PC-9 (cell line): ENCODE results near the gene RRP7A. TPM values are rescaled to one million over a fixed set of nuclear protein-coding genes. Genes with fewer than 3 reads are reported as not detected.
"Not testable (repeated sequence)": the region's sequence is repeated elsewhere in the genome, so short reads cannot be mapped to it uniquely, and the experiment has no call there.

Source experiments
- BruUV-seq: library from RNA; stranded (reverse); fragments of 400-500 nt; replicated peaks from 2 replicates; lab custom pipeline; 2021; lab: Mats Ljungman, UMichigan
- CTCF ChIA-PET: fragments of 300-600 bp; sonication (Branson Sonifier 250); formaldehyde crosslinking; loops from one replicate; lab custom pipeline; 2022; ENCODE audit warnings: antibody characterized with exemption; lab: Charles Lee
- POLR2A ChIA-PET: fragments of 300-600 bp; sonication (Branson Sonifier 250); formaldehyde crosslinking; loops from one replicate; lab custom pipeline; 2022; ENCODE audit warnings: antibody characterized with exemption; ENCODE audit not compliant: unreplicated experiment; lab: Charles Lee
- DNase-seq, 2 experiments: peaks; one replicate each; pipeline versions ENCODE4 v3.0.0 to v3.0.0-alpha.2; 2015 to 2022; ENCODE audit warnings: mixed read lengths in 1 of 2
- H2AFZ ChIP-seq: fragments of 200-600 bp; sonication (generic); 2 replicates; pipeline ENCODE4 v1.8.1; 2017; ENCODE audit warnings: antibody characterized with exemption
- H3F3A ChIP-seq: fragments of 200-600 bp; sonication (generic); 2 replicates; pipeline ENCODE4 v1.8.1; 2017; ENCODE audit warnings: antibody characterized with exemption, mild to moderate bottlenecking, low read depth; ENCODE audit not compliant: insufficient read depth
- H3K27ac ChIP-seq: fragments of 200-600 bp; sonication (generic); 2 replicates; pipeline ENCODE4 v1.6.1; 2016; ENCODE audit warnings: mixed run types
- H3K27me3 ChIP-seq: fragments of 200-600 bp; sonication (generic); 2 replicates; pipeline ENCODE4 v1.6.1; 2016; ENCODE audit warnings: low read depth, mixed run types; ENCODE audit not compliant: insufficient read depth
- H3K36me3 ChIP-seq: fragments of 200-600 bp; sonication (generic); 2 replicates; pipeline ENCODE4 v1.6.1; 2016; ENCODE audit warnings: low read depth, mixed run types
- H3K4me1 ChIP-seq: fragments of 200-600 bp; sonication (generic); replicated peaks from 2 replicates; pipeline ENCODE4 v1.6.1; 2016; ENCODE audit warnings: mixed run types; ENCODE audit not compliant: insufficient read depth
- H3K4me2 ChIP-seq: fragments of 200-600 bp; sonication (generic); 2 replicates; pipeline ENCODE4 v1.6.1; 2017; ENCODE audit warnings: mixed run types
- H3K4me3 ChIP-seq: fragments of 200-600 bp; sonication (generic); 2 replicates; pipeline ENCODE4 v1.6.1; 2016; ENCODE audit warnings: mixed run types
- H3K79me2 ChIP-seq: fragments of 200-600 bp; sonication (generic); 2 replicates; pipeline ENCODE4 v1.6.1; 2017; ENCODE audit warnings: low read depth, mixed run types
- H3K9me2 ChIP-seq: fragments of 200-600 bp; sonication (generic); 2 replicates; pipeline ENCODE4 v1.8.1; 2017; ENCODE audit warnings: mild to moderate bottlenecking; ENCODE audit not compliant: insufficient read depth
- H3K9me3 ChIP-seq: fragments of 200-600 bp; sonication (generic); 2 replicates; pipeline ENCODE4 v1.8.1; 2016; ENCODE audit warnings: low read depth; ENCODE audit not compliant: insufficient read depth
- H4K20me1 ChIP-seq: fragments of 200-600 bp; sonication (generic); 2 replicates; pipeline ENCODE4 v1.8.1; 2017; ENCODE audit not compliant: insufficient read depth
- EZH2 ChIP-seq: fragments of 200-600 bp; sonication (generic); IDR thresholded peaks from 2 replicates; pipeline ENCODE4 v1.8.0; 2017; ENCODE audit warnings: antibody characterized with exemption, low read depth
- intact Hi-C: fragments of 100-400 bp; cut with micrococcal nuclease; formaldehyde crosslinking; loops from one replicate; pipeline ENCODE4 v1.10.0; 2022; ENCODE audit not compliant: unreplicated experiment
- total RNA-seq: library from RNA; stranded (reverse); gene quantifications from 2 replicates; pipeline ENCODE4 v1.2.3, GENCODE V29; 2021
- TF ChIP-seq, protein P1 (sequence below): fragments of 200-600 bp; sonication (generic); conservative IDR thresholded peaks from 2 replicates; pipeline ENCODE4 v1.6.1; 2017; ENCODE audit warnings: mixed run types, antibody characterized with exemption, mild to moderate bottlenecking, moderate library complexity

RRP7A gene
- total RNA-seq, 1 experiment from 2014 or later: 56.6 TPM

DNA sequence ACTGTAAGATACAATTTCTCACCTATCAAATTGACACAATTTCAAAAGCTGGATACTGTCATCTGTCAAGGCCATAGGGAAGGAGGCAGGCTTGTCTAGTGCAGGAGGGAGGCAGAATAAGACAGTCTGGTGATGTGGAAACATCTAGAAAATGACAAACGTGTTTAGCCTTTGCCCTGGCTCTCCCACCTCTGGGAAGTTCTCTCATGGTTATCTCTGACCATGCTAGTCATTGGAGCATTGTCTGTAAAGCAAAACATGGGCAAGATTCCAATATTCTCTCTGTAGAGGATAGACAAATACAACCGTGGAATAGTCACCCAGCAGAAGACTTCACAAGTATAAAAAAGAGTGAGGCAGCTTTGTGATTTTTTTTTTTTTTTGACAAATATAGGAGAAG, 25.1 kb upstream of the RRP7A start:
- intact Hi-C loops: no loop called here

DNA sequence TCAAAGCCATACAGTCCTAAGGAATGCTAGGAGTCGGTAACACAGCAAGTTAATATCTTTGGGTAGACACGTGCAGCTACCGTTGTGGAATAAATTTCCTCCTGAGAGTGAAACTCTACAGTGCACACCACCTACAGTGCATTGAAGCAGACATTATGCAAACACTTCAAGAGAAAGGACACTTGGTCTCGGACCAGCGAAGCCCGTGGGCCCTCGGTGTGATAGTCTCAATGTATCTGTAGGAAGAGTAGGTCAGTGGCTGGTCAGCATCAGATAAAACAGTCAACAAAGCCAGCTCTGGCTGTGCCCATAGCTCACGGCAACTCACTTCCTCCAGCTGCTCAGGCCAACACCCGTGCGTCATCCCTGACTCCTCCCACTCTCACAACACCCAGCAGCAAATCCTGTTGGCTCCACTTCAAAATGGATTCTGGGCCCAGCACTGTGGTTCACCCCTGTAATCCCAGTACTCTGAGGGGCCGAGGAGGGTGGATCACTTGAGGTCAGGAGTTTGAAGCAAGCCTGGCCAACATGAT, 19.7 kb upstream of the RRP7A start:
- H2AFZ ChIP-seq, DNase-seq, BruUV-seq, H3K79me2 ChIP-seq, H4K20me1 ChIP-seq, H3K36me3 ChIP-seq, H3K9me2 ChIP-seq, POLR2A ChIA-PET, H3K9me3 ChIP-seq, H3K4me3 ChIP-seq, H3K27me3 ChIP-seq, intact Hi-C loops: not testable (repeated sequence)
- Histone ChIP-seq H3K4me1 (peaks cover 26% of the 10 kb centered on the region), H3K4me2 (peak overlapping the region; percentile 51; the same call in 1 of the 2 replicates), H3F3A (peaks cover 17% of the 10 kb centered on the region), H3K27ac (peak overlapping the region; percentile 2; the same call in 1 of the 2 replicates)
- CTCF ChIA-PET: interaction anchor here (0.7 kb wide), 1 partner anchor 371 kb away, joined by 16 read pairs; no protein-coding TSS in a partner anchor

More for the DNA sequence above, 25.1 kb upstream of the RRP7A start:
- Histone ChIP-seq H3K4me2 (no peak overlapping the region), H2AFZ (no peak overlapping the region), H3K4me3 (no peak overlapping the region), H4K20me1 (no peaks in the 10 kb centered on the region), H3K9me2 (no peaks in the 10 kb centered on the region), H3K9me3 (no peaks in the 10 kb centered on the region), H3K27ac (no peak overlapping the region), H3K27me3 (no peaks in the 10 kb centered on the region), H3K79me2 (no peaks in the 10 kb centered on the region), H3K36me3 (no peaks in the 10 kb centered on the region), H3F3A (0 out of 2 replicates have a peak, but pooled peaks cover 4% of the 10 kb centered on the region), H3K4me1 (0 out of 2 replicates have a peak, but pooled peaks cover 2% of the 10 kb centered on the region)
- no TSS peak for BruUV-seq
- ChIA-PET POLR2A (no interaction called here), CTCF (interaction anchor here (0.6 kb wide), 1 partner anchor 52 kb away, joined by 6 read pairs; no protein-coding TSS in a partner anchor)
- TF ChIP-seq, protein P1, sequence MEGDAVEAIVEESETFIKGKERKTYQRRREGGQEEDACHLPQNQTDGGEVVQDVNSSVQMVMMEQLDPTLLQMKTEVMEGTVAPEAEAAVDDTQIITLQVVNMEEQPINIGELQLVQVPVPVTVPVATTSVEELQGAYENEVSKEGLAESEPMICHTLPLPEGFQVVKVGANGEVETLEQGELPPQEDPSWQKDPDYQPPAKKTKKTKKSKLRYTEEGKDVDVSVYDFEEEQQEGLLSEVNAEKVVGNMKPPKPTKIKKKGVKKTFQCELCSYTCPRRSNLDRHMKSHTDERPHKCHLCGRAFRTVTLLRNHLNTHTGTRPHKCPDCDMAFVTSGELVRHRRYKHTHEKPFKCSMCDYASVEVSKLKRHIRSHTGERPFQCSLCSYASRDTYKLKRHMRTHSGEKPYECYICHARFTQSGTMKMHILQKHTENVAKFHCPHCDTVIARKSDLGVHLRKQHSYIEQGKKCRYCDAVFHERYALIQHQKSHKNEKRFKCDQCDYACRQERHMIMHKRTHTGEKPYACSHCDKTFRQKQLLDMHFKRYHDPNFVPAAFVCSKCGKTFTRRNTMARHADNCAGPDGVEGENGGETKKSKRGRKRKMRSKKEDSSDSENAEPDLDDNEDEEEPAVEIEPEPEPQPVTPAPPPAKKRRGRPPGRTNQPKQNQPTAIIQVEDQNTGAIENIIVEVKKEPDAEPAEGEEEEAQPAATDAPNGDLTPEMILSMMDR: no peak
- no peak for TF ChIP-seq EZH2
- DNase-seq: peak in 1 of 2 experiments; percentile 34

DNA sequence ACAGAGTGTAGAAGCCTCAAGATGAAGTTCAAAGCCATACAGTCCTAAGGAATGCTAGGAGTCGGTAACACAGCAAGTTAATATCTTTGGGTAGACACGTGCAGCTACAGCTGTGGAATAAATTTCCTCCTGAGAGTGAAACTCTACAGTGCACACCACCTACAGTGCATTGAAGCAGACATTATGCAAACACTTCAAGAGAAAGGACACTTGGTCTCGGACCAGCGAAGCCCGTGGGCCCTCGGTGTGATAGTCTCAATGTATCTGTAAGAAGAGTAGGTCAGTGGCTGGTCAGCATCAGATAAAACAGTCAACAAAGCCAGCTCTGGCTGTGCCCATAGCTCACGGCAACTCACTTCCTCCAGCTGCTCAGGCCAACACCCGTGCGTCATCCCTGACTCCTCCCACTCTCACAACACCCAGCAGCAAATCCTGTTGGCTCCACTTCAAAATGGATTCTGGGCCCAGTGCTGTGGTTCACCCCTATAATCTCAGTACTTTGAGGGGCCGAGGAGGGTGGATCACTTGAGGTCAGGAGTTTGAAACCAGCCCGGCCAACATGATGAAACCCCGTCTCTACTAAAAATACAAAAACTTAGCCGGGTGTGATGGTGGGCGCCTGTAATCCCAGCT, 17.7 kb upstream of the RRP7A start:
- BruUV-seq, H3K27me3 ChIP-seq, H3K9me2 ChIP-seq, H3K4me3 ChIP-seq, POLR2A ChIA-PET, H3K9me3 ChIP-seq, intact Hi-C loops, H3K79me2 ChIP-seq, H4K20me1 ChIP-seq, H3K36me3 ChIP-seq: not testable (repeated sequence)
- peak overlapping the region; percentile 52 for H3K27ac ChIP-seq
- H3K4me2 ChIP-seq: peak overlapping the region; percentile 68
- H3K4me1 ChIP-seq: peaks cover 35% of the 10 kb centered on the region
- CTCF ChIA-PET: interaction anchor here (0.6 kb wide), 1 partner anchor 16 kb away, joined by 8 read pairs; no protein-coding TSS in a partner anchor
- peaks cover 17% of the 10 kb centered on the region for H3F3A ChIP-seq
- peak in 1 of 2 experiments; percentile 23 for DNase-seq
- peak overlapping the region; percentile 51; the same call in 1 of the 2 replicates for H2AFZ ChIP-seq

DNA sequence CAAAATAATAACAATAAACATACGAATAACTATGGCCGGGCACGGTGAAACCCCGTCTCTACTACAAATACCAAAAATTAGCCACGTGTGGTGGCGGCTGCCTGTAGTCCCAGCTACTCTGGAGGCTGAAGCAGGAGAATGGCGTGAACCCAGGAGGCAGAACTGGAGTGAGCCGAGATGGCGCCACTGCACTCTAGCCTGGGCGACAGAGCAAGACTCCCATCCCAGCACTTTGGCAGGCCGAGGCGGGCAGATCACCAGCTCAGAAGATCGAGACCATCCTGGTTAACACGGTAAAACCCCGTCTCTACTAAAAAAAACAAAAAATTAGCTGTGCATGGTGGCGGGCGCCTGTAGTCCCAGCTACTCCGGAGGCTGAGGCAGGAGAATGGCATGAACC, 17.0 kb upstream of the RRP7A start:
- H3K9me3 ChIP-seq, H3K4me3 ChIP-seq, H3K9me2 ChIP-seq, H3K79me2 ChIP-seq, intact Hi-C loops, DNase-seq, H2AFZ ChIP-seq, CTCF ChIA-PET, H3K27me3 ChIP-seq, H4K20me1 ChIP-seq, H3K36me3 ChIP-seq, BruUV-seq: not testable (repeated sequence)
- peak overlapping the region; percentile 52 for H3K27ac ChIP-seq
- POLR2A ChIA-PET: interaction anchor here (0.7 kb wide), 1 partner anchor 25 kb away, joined by 3 read pairs; no protein-coding TSS in a partner anchor
- peaks cover 35% of the 10 kb centered on the region for H3K4me1 ChIP-seq
- H3F3A ChIP-seq: peaks cover 17% of the 10 kb centered on the region
- H3K4me2 ChIP-seq: peak overlapping the region; percentile 68; the same call in 1 of the 2 replicates
